GM19463 (cell line): ENCODE data around the gene ETS1.

Source experiments
- ATAC-seq: cut with Tn5 transposase; IDR thresholded peaks from one replicate; pipeline ENCODE4 v1.9.1; 2021; ENCODE audit warnings: mild to moderate bottlenecking, moderate library complexity; ENCODE audit not compliant: unreplicated experiment

Gene ETS1

DNA sequence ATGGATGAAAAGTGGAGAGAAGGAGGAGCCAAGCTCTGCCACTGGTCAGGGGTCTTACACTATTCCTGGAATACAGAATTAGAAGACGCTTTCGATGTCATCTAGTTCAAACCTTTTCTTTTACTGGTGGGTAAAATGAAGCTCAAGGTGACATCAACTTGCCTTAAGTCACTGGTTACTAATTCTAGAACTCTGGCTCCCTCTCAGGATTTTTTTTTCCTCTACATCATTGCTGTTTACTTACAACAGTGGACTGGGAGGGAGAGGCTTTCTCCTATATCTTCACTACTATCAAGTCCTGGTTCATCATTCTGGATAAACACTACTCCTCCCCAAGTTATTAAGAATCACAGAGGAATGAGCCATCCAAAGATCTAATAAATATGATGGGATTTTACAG, 82.9 kb downstream of the ETS1 start:
- no peak for ATAC-seq

DNA sequence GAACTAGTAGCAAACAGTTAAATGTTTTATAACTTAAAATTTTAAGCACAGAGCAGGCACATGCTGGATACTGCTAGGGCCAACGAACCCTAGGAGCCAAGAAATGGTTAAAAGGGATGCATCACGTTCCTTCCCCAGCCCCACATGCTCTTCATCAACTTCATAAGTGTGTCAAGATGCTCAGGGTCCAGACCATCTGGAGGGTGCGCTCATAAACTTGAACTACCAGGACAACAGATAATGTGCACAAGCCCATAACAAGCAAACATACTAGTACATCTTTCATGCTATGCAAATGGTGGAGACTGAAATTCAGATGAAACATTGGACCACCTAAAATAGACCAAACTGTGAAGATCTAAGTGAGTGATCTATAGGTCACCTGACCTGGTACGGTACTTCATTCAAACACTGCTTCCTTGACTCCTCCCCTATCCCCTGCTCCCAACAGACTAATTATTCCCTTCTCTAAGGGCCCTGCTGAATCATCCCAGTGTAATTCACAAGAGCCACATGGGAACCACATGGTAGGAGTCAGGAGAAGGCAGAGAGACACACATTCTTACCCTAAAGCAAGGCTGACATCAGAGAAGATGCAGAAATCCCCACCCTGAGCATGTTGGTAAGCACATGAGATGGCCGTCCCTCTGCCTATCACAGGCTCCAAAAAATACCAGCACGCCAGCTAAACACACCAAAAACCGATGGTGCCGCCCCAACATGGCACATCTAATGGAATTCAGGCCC, 83.9 kb downstream of the ETS1 start:
- no peak for ATAC-seq

DNA sequence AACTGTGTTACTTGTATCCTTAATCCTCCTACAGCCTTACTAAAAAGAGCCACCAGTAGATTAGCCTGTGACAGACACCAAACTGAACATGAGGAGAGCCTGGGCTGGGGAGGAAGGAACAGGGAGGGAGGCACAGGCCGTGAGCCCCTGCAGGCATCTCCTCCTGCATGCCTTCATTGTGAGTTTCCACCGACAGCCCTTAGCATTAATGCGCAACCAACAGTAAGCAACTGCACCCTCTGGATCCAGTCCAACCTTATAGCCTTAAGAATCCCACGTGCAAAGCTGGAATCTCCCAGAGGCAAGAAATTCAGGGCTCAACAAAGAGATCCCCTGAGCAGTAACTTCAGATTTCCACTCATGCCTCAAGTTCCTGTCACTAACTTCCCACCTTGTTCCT, 84.6 kb downstream of the ETS1 start:
- ATAC-seq = no peak

DNA sequence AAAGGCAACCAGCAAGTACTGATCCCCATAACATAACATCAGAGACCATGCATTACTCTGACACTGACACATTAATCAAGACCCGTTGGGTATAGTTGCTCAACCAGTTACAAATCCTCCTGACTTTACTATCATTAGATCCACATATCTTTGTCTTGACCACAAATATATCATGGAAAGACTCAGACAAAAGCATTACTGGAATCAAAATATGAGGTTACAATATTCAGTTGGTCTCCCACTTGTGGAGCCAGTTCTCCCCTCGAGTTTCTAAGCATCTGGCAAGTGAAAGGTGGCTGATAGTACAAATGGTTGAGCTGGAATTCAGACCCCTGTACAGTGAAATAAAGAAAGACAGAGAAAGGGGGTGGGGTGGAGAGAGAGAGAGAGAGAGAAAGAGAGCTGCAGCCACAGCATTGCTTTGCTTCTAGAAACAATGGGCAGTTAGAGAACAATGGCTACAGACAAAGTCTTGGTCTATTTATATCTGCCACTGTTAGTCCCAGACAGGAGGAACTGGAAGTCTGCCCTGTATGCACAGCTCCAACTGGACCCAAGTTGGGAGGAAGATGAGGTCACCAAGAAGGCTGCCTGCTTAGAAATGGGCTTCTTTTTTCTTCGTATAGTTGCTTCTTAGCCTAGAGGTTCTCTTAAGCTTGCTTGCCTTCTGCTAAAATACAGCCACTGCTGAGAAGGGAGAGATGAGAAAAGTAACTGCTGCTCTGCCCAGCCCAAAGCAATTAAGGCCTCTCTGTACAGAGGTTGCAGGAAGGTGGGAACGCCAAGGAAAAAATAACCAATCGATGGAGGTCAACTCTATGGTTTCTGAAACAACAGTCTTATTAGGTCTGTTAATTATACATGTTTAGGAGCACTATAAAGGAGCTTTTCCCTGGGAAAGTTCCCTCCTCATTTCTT, 85.5 kb downstream of the ETS1 start:
- no peak for ATAC-seq

DNA sequence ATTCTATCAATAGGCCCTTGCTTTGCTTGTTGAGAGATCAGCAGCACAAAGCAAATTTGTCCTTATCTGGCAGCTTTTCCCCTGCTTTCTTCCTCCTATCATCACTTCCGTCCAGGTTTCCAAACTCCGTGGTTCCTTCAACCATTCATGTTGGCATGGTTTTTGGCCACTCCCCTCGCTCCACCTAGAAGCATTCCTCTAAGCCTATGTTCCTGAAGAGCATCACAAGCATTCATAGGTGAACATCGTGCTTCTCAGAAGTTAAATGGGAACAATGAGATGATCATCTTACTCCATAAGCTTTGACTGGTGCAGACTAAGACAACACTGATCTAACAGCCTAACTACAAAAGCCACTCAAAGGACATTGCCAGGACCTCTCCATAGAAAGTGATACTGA, 86.3 kb downstream of the ETS1 start:
- no peak for ATAC-seq

DNA sequence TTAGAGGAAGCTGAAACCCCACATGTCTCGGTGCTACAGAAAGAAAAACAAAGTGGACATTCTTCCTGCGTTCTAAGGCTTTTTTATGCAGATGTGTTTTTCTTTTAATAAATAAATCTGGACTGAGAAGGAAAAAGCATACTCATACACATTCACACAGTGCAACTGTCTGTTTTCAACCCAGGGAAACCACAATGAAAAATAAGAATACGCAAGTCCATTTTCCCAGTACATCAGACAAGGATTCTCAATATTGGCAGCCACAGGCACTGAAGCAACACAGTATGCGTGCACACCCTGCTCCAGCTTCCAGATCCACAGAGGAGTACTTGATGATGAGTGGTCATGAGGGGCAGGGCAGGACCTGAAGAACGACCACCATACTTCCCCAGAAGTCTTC, 86.9 kb downstream of the ETS1 start:
- no peak for ATAC-seq

DNA sequence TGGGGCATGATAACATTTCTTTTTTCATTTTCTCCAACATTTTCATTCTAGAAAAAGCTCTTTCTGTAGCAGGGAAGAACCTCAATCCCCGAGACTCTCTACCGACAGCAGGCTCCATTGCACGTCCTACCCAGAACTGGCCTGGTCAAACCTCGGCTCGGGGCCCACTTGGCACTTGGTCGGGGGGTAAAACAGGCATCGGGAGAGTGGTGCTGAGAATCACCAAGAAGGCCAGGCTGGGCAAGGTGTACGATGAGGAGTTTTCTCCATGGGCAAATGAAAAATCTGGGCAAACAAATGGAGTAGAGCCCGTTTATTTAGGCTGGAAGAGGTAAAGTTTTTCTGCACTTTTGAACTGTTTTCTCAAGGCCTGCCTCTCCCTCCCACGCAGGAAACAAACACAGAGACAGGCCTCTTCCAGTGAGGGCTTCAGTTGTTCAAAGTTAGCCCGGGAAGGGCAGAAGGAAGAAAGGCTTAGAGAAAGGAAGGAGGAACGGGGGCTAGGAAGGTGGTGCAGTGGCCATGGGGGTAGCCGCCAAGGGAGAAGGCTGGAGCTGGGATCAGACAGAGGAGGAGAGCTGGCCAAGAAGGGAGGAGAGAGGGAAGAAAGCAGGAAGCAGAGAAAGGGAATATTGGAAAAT, 87.6 kb downstream of the ETS1 start:
- ATAC-seq = no peak

DNA sequence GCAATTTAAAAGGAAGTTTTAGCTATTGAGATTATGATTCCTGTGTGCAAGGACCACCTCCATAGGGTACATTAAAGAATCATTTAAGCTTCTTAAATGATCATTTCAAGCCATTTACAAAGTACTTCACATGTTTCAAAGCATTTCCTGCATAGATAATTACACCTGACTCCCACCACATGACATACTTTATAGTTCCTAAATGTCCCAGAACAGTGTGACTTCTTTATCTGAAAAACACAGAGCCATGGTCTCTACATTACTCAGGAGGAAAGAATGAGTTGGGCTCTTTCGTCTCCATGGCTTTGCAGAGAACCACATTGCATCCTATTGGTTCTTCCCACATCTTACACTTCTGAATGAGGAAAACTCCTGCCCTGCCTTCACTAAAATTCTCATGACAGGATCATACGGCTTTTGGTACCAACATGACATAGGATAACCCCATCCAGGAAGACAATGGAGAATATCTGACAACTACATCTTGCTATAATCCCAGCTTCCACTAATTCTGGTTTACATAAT, 88.6 kb downstream of the ETS1 start:
- no peak for ATAC-seq

DNA sequence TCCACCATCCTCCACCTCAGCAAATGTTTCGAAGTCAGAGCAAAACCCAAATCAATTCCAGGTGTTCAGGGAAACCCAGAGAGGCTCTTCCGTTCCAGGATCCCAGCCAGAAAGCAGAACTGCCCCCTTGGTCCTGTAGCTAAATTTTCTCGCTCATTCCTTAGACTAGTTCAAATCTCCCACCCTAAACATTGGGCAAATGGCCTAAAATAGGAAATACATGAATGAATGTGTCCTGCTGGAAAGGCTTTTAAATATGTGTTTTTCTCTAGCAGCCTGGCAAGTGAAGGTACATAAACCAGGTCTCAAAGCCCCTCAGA, 89.6 kb downstream of the ETS1 start:
- no peak for ATAC-seq

DNA sequence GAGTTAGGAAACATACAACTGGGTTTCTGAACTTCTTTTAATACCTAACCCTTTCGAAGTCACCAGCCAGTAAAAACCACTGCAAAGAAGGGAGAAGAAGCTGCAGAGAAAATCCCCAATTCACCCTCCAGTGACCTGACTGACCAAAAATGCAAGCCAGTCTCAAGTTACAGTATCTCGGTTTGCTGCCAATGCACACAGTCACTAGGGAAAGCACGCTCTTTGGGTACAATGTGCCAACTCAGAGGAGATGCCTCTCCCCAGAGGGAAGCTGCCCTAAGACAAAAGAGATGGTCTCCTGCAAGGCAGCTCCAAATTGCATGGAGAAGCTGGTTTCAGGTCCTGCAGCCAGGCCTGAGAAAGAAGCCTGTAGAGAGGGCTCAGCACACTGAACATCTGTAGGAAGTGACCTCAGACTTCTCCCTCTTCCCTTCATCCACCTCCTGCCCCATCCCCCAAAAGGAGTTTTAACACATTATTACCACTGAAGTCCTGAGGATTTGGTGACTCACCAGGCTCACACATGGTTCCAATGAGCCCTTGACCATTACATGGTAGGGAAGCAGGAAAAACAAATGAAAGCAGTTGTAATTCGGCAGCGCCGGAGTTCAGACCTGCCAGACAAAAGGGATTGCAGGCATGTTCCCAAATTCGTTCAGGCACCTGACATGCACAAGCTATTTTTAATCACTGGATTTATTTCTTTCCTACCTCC, 90.1 kb downstream of the ETS1 start:
- ATAC-seq = peak; percentile 82

DNA sequence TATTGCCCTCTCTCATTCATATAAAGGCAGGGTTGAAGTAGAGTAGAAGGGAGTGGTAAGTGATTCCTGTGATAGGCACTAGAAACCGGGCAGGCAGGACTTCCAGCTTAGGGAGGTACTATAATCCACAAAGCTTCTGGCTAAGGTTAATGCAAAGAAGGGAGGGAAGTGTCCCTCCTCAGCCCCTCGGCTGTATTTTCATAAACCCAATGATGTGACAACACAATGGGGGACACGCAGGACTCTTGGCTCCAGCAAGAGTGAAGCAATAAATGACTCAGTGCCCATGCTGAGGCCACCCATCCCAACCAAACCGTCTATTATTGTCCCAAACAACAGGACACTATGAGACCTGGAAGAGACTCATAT, 90.7 kb downstream of the ETS1 start:
- ATAC-seq = no peak

DNA sequence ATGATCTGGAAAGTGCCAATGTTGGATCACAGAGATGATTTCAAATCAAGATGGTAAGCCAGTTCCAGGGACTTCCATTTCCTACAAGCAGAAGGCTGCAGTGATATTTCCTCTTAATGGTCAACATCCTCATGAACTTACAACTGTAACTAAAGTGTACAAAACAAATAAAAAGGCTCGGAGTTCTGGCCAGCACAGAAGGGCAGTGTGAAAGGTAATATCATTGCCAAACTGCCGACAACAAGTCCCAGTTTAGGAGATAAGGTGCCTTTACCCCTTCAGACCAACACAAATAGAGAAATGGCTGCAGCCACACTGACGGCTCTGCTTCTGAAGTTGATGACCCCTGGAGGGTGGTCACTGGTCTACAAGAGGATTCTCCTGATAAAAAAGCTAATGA, 91.1 kb downstream of the ETS1 start:
- ATAC-seq = no peak

DNA sequence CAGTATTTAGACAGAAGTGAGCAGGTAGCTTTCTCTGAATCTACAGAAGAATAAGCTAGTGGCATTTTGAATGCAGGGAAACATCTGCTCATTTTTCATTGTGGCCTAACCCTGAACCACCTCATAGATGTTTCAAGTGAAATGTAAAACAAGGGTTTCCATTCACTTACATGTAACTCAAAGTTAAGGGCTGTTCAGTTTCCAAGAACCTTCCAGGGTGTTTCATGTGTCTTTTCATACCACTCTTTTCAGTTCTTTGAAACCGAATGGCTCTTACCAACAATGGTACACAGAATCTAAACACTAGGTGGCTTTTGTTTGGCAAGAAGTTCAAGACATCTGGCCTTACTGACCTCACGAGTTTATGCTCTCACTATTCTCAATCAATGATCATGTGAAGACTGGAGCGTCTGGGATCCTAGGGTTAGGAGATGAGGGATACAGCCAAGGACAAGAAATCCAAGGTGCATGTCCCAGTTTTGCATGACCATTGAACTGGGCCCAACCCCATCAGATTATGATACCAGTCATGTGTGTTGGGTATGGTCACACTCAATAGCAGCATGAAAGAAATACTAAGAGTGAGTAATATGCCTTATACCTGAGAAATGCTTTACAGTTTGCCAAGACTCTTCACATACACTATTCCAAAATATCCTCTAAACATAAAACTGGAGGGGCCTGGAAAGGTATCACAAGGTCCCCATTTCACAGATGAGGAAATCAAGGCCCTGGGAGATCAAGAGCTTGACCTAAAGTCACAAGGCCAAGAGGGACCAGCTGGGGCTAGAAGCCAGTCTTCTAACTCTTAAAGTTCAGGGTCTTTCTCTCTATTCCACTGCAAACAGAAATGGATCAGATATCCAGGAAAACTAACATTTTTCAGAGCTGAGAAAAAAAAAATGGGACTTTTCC, 92.7 kb downstream of the ETS1 start:
- no peak for ATAC-seq

DNA sequence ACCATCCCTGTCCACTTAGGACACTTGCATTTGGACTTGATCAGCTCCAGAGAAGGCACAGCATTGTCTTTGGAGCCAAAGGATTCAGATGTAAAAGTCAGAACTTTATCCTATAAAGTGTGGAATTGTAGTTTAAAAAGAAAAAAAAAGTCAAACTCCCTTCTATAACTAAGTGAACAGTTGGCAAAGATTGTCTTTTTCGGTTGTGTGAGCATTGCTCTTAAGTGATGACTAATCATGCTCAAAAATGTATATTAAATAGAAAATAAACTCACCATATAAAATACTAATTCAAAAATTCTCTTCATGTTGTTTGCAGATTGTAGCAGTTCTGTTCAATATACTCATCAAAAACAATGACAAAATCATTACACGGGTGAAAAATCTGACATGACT, 93.8 kb downstream of the ETS1 start:
- no peak for ATAC-seq

DNA sequence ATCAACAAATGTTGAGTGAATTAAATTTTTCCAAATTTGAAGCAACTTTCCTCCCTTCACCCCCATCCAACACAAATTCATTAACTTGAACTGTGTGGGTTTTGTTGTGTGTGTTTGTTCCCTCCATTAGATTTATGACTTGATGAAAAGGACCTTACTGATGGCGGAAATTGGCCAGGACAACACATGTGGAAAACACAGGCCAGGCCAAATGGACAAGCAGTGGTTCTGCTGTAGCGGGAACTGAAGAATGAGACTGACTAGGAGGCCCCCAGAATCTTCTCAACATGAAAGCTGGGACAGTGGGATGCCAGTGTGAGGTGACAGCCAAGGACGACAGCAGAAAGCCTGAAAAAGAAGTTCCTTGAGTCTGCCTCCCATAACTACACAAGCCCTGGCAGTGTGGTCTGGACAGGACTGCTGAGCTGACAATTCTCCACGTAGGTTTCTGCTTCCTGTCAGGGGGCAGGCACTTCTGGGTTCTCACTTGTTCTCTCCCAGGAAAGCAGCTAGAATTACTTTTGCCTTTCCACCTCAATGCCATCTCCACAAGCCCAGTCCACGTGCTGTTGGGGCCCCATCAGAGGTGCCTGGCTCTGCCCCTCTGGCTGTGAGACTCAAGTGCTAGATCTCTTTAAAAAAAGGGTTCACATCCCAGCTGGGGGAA, 94.3 kb downstream of the ETS1 start:
- ATAC-seq = no peak

DNA sequence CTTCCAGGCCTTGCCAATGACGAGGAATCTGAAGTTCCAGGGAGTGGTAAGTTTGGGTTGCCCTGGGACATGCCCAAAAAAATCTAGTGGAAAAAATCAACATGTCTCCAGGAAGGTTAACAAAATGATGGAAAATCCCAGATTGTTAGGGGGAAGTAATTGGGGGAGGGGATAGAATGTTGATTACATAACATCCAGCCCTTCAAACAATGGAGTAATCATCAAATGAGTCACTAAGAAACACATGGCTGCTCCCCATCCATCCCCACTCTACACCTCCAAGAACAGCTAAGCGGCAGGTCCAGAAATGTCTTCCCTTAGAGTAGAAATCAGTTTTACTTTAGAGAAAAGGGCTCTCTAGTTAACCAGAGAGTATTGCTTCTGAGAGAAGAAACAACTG, 94.9 kb downstream of the ETS1 start:
- ATAC-seq = no peak

DNA sequence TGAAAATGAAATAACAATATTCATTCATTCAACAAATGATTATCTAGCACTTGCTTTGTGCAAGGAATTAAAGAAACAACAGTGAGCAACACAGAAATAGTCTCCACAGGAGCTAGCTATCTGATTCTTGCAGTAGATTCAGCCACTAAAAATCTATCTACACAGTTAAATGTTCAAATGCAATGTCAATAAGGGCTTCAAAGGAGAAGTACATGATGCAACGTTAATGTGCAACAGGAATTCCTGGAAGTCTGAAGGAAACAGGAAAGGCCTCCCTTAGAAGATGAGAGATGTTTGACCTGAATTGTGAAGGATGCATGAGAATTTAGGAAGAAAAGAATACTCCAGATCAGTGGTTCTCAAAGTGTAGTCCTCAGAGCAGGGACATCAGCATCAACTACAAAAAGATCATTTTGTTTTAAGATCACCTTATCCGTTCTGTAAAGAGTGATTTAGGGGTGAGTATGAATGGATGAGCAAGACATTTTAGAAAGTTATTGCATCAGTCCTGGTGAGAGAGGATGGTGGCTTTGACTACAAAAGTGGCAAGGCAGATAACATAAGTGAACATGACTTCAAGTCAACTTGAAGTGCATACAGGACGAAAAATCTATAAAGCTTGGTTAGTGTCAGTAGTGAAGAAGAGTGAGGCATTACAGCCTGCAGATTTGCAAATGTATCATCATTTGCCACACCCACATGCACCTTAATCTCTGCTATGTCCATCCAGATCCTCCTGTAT, 96.0 kb downstream of the ETS1 start:
- ATAC-seq = no peak

DNA sequence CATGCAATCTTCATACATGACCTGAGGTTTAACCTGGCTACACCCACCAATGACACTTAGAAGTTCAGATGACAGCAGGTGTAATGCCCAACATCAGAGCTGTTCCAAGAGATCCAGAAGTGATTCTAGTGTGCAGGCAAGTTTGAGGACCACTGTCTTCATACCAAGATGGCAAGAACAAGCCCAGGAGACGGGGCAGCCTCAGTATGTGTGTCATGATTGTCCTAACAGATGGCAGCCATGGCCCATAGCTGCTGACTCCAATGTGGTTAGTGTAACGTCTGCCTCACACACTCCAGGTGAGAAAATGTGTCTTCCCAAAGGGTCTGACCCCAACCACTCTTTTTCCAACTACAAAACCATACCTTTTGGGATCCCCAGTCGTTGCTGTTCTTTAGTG, 97.3 kb downstream of the ETS1 start:
- no peak for ATAC-seq

DNA sequence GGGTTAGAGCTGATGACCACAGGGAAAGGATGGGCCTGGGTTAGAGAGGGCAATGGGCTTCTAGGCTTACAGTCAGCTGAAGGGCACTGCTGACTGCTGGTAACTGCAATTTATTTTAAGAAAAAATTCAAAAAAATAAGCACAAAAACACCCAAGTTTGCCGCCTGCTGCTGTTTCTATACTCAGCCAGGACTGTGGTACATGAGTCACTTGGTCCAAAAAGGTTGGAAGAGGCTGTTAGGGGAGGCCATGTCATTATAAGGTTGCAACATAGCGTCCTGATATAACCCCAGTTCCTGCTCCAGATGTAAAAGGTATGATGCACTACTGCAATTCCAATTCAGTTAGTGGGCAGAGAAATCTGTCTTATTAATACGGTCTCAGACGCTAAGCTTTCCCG, 98.9 kb downstream of the ETS1 start:
- no peak for ATAC-seq
